NCI-H82 treated with DMSO at 0.1 percent for 48 hours (cell line): ENCODE measurements around the gene CDK14.

Experiments used
- DNase-seq: peaks from one replicate; lab custom pipeline; 2025; ENCODE audit not compliant: unreplicated experiment; lab: John Stamatoyannopoulos, UW

The CDK14 gene

DNA sequence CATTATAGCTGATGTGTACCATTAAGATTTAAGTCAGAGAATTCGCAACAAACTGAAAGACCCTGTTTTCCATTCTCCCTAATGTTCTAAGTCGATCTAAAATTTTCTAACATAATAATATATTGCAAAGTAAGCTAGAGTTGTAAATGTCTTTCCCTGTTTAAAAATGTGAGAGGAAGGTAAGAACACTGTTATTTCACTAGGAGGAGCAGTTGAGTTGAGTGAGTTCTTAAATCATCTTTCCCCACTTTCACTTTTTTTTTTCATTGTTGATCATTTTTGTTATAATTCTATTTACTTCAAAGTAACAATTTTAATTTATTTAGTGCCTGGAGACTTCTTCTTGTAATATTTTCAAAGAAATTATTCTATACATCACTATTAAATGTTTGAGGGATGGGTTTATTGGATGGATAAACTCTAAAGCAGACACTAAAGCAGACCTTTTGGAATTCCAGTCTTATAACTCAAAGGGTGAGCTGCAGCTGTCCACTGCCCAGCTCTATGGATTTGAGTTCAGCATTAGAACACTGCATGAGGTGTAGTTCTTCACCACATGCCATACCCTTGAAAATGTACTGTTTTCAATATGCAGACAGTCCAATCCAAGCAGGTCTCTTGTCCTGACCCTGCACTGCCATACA, 486.9 kb downstream of the CDK14 start:
- DNase-seq, result peak; percentile 25

DNA sequence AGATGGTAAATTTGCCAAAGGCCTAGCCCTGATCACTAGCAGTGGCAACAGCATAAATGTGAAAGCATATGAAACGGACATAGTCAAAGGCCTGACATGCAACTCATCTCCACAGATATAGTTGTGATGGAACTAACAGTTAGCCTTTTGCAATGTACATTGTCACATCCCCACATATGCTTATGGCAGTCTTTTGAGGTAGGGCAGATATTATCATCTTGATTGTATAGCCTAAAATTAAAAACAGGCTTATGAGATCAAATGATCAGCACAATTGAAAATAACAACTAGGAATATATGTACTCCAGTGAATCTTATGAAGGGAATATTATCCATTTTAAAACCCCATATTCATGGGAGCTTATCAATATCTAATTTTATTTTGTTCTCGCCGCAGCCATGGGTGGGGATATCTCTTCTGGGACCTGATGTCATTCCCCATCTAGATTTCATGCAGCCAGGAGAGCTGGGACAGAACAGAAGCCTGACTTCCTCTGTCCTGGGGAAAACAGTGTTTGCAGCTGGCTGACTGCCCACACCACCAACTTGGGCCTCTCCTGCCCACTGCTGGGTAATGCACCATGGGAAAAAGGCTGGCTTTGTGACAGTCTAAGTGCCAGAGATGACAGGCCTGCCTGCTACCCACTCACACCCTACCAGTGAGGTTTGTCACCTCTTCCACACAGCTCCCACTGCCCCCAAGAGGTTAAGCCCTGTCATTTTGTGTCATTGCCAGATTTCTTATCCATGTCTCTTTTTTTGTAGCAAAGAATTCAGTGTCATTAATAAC, 487.9 kb downstream of the CDK14 start:
- no peak for DNase-seq

DNA sequence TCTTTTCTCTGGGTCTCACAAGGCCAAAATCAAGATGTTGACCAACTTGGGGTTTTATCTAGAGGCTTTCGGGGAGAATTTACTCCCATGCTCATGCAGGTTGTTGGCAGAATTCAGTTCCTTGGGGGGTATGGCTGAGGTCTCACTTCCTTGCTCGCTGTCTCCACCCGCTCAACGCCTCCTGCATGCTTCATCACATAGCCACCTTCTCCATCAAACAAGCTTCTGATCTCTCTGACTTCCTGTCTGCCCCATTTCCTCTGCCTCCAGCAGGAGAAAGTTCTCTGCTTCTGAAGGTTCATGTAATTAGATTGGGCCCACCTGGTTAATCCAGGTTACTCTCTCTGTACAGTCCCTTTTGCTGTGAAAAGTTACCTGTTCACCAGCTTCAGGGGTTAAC, 489.1 kb downstream of the CDK14 start:
- DNase-seq, result no peak

DNA sequence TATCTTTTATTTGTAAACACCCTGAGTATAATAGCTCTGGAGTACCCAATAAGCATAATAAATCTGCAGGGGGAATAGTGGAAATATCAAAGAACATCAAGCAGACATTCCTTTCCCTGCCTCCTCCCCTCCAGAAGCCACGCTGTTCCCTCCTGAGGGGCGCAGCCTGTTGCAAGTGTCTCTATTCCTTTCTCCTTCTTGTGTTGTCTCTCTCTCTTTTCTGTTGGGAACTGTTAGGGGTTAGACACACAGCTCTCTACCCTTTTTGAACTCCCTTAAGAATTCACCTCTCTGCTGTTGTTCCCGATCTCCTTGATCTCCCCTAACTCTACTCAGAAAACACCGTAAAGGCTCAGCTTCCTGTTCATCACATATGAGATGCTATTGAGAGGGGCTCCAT, 490.1 kb downstream of the CDK14 start:
- no peak for DNase-seq

DNA sequence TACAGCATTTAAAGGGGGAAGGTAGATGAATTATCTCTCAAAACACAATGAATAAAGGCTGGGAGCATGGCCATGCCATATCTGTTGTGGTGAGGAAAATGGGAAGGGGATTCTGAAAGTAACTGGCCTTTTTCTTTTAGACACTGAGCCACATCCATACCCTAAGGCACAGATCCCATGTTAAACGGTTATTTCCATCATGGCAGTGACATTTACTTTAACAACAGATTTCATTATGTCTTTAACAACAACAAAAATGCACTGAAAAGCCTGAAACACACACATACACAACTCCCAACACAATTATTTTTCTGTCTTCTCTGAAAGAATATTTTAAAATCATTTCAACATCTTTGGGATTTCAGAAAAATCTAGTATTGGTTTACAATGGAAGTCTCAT, 492.0 kb downstream of the CDK14 start:
- no peak for DNase-seq

DNA sequence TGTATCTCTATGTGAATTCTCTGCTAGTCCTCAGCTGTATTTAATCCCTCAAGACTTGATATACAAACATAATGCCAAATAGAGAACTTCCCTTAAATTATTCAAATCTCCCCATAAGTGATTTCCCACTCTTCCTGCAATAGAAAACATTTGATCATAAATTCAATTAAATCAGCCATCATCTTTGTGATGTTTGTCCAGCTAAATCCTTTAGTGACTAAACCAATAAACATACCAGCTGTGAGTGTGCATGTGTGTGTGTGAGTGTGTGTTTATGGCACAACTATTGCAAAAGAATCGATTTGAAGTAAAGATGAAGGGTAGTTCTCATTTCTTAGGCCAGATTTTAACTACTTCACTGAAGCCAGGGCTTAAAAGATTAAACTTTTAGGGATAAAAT, 492.6 kb downstream of the CDK14 start:
- no peak for DNase-seq

DNA sequence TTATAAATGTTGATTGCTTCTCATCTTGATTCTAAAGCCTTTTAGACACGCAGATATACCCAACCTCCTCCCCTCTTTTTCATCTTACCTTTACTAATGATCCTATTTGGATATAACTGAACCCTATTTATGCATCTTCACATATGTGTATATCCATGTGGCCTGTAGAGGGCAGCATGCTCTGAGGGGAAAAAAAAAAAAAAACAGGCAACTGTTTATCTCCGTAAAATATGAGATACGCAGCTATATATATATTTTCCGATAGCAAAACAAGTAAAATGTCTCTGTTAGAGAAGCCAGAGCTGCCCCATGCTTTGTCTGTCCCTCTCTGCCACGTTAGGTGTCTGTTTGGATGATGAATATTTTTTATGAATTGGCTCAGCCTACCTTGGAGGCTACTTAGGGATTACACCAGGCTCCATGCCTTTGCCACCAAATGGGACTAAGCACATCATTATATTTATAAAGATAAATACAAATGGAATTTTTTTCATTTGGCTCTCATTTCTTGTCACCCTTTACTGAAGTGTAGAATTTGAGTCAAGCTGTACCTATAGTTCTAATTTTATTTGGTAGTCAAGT, 493.4 kb downstream of the CDK14 start:
- peak; percentile 50 for DNase-seq

DNA sequence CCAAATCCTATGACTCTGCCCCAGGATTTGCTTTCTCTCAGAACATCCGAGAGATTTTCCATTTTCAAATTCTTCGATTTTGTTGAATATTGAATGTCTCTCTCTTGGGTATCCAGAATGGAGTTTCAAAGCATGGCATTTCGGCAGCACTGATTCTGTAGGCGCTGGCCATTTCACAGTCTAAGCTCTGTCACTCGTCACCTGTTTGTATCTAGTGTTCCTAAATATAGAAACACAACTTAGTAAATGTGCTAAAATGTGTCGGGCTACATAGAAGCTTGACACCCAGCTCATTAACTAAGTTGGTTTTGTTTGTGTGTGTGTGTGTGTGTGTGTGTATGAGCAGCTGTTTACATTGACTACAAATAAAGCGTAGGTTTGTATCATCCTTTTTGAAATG, 494.6 kb downstream of the CDK14 start:
- DNase-seq, result no peak

DNA sequence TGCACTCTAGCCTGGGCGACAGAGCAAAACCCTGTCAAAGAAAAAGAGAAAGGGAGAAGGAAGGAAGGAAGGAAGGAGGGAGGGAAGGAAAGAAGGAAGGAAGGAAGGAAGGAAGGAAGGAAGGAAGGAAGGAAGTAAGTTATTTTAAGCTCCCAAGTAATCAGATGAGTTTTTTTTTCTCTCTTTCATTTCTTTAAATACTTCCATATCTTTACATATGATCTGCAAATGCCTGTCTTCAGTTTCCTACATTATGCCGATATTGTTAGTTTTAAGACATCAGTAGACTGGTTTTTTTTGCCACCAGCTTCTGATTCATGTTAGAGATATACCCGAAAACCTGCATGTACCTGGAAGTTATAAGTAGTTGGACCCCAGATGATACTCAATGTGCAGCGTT, 495.5 kb downstream of the CDK14 start:
- DNase-seq, result no peak

DNA sequence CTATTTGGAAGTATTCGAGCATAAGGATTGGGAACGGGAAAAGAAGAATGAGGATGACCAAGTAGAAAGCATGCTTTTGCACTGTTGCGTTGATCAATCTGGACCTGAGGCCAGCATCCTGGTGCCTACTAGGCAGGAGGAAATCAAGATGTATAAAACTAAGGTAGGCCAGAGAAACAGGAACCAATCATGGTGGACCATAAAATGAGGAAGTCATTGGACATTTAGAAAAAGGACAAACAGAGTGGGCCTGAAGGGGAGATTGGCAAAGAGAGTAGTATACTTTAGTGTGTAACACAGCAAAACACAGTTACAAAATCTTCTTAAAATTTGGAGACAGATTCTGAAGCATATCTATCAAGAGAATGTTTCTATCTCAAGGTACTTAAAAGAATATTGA, 497.1 kb downstream of the CDK14 start:
- DNase-seq, result no peak

DNA sequence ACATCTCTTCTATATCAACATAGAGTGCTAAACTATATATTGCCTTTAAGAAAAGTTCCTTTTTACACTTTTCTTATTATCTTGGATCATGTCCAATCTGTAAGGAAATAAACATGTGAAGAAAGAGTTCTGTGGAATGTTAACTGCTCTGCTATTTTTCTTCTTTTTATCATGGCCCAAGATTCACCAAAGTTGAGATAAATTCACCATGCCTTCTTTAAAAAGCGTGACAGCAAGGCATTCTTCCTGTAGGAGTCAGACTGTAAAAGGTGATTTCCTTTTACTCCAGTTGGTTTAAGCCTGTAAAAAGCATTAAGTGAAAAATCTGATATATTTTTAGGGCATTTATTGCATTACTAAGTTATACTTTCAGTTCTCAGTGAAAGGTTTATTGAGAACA, 502.4 kb downstream of the CDK14 start:
- DNase-seq, result no peak

DNA sequence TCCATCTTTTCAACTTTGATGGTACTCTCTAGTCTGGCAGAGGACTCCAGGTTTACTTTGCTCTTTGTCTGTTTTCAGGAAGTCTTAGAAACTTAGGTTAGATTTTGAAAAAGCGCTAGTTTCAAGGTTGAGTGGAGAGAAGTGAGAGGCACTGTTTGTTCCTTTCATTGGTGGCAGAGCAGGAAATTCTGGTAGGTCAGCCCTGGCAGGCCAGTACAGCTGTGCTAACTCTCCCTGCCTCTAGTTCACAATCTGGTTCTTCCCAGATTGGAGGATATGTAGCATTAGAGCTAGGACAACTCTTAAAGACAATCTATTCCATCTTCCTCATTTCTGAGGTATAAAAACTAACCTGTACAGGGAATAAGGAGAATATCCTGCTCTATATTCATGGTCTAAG, 507.2 kb downstream of the CDK14 start:
- DNase-seq, result no peak

DNA sequence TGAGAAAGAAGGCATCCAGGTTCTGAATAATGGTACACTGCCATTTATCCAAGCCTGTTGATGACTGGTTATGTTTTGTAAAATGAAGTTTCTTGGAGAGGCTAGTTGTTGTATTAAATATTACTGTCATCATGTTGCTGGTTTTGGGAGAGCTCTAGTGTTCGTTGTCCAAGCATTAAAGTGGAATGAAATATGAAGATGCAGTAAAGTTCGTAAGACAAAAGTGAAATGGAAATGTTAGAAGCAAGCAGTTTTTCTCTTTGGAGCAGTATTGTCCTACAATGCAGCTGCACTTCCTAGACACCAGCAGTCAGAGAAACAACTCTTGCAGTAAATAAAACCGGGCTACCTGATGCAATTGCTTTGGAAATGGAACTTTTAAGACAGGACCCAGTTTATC, 511.3 kb downstream of the CDK14 start:
- DNase-seq, result no peak

DNA sequence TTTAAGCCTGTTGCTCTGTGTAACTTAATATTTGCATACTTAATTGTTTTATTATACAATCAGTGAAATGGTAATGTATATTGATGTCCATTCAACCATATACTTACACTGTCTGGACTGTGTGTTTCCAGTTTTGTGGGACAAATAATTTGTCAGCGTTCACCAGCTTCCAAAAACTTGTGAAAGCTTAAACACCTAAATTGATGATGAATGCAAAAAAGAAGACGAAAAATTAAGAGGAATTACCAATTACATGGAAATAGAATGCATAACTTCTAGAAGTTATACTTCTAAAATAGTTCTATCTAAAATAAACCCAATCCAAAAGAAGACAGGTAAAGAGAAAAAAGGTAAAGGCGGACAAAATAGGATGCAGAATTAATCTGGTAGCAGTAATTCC, 513.1 kb downstream of the CDK14 start:
- DNase-seq, result no peak

DNA sequence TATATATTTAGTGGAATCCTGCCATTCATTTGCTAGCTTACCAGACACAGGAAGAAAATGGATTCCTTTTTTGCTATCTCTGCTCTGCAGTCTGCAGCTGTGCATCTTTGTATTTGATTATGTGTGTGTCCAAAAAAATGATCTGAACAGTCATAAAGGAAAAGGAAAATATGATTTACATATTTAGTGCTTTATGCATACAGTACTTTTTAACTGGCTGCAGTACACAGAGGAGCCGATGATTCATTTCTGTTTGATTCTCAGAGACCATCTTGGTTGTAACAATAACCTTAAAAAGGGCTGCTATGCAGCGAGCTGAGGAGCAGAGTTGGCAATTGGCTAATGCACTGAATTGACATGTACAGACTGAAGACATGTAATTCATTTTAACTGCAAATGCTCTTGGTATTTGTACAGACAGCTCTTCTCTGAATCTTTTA, 516.8 kb downstream of the CDK14 start:
- no peak for DNase-seq

DNA sequence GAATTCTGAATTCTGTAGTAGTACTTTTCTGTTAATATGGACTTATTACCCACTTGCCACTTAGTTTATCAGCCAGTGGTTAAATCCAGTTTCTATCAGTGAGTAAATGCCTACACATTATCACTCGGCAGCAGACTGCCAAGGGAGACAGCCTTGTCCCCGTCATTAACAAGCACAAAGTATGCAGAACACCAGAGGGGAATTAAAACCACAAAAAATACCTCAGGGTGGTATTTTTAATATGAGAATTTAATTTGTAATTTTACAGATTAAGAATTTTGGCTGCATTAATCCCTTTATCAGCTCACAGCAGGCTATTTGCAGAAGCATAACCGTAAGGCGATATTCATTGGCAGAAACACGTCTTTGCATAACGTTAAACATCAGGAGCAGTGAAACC, 518.1 kb downstream of the CDK14 start:
- DNase-seq, result peak; percentile 31

DNA sequence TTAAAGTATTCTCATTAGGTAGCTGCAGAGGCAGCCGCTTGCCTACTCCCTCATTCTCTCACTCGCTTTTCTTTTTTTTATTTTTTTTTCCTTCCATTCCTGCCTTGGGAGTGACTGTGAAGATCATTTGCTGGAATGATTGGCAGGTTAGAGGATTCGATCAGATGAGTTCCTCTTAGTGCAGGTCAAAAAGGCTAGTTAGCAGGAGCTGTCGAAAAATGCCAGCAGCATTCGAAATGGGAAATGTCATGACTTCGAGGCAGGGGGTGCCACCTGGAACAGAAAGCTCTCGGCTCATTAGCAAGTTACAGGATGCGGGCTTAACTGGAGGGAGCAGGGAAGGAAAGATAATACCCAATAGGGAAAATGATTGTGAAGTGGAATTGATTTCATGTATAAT, 530.6 kb downstream of the CDK14 start:
- DNase-seq, result peak; percentile 31

DNA sequence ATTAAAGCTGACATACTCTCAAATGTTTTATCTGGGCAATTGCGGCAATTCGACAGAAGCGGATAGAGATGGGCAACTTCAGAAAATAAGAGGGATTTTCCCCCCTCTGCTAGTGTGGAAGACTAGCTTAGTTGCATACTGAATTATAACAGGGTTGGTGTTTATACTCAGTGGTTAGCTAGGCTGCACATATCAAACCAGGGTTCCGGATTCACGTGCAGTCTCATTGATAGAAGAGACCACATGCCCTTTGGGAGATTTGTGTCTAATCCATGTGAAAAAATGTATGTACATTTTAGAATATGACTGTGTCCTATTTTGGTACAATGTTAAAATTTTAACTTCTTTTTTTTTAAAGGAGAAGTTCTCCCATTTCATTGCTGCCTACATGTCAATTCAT, 531.2 kb downstream of the CDK14 start:
- no peak for DNase-seq

DNA sequence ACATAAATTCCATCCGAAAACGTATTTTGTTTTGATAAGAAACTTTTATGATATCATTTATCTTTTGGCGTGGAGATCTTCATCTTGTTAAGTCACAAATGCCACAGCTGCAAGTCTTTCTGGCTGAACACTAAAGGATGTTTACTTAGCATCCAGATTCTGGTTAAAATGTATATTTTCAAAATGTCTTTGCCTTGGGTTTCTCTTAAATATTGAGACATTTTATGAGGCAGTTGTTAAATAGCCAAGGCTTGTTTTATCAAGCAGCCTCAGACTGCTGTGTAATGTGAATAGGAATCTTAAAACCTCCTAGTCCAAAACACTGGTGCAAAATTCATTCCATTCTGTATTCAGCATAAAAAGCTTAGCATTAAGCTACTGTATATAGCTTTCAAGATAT, 531.8 kb downstream of the CDK14 start:
- no peak for DNase-seq

DNA sequence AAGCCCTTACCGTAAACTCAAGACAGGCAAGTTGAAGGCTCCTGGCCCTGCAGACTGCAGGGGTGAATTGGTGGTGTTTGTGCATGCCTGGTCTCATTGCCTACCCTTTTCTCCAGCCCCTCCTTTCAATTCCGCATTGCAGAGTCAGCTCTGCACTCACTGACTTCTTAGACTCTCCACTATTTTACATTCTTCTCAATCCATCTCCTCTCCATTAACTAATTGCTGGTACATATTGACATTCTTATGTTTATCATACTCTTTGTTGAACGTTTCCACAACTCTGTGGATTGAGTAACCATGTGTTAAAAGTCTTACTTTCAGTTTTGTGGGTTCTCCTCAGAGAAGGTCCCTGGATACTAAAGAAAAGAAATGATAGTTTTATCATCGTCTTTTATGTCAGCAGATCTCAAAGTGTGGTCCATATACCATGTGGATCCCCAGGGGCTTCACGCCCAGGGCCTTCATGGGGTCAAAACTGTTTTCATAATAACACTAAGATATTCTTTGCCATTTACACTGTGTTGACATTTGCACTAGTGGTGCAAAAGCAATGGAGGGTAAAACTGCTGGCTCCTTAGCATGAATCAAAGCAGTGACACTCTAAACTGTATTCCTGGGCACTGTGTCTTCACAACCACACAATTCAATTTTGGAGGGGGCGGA, 532.7 kb downstream of the CDK14 start:
- no peak for DNase-seq

DNA sequence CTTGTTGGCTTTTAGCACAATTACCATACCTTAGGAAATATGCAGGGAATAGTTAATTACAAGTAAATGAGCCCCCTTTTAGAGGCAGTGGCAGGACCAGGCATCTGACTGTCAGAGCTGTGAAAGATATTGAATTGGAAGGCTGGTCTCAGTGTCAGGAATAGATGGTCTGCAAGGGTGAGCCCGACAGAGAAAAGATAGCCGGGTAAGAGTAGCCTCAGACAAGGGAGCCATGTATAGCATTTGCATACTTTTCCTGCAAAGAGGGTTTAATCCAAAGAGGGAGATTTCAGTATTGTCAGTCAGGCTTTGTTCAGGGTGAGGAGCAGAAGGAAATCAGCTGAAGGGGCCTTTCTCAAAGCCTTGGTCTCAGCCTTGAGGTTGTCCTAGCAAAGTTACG, 539.2 kb downstream of the CDK14 start:
- no peak for DNase-seq
